Loucy (cell line): ENCODE data around the gene HMX1.

Source experiments
- H2AFZ ChIP-seq: fragments of 200-600 bp; sonication (generic); 2 replicates; pipeline ENCODE4 v1.6.0; 2016; ENCODE audit warnings: antibody characterized with exemption, mild to moderate bottlenecking, low read length, moderate library complexity
- H3F3A ChIP-seq: fragments of 200-600 bp; 2 replicates; pipeline ENCODE4 v1.6.0; 2016; ENCODE audit warnings: antibody characterized with exemption, low read depth, mild to moderate bottlenecking
- H3K27me3 ChIP-seq: fragments of 200-600 bp; sonication (generic); 2 replicates; pipeline ENCODE4 v1.6.1; 2014; ENCODE audit warnings: low read length, mild to moderate bottlenecking; ENCODE audit not compliant: insufficient read depth, poor library complexity, severe bottlenecking
- H3K36me3 ChIP-seq: fragments of 200-600 bp; sonication (generic); 2 replicates; pipeline ENCODE4 v1.6.1; 2016; ENCODE audit warnings: low read length; ENCODE audit not compliant: insufficient read depth
- H3K4me1 ChIP-seq: fragments of 200-600 bp; sonication (generic); 2 replicates; pipeline ENCODE4 v1.5.1; 2014; ENCODE audit warnings: low read length, mild to moderate bottlenecking; ENCODE audit not compliant: insufficient read depth, poor library complexity, severe bottlenecking
- H3K4me2 ChIP-seq: fragments of 200-600 bp; sonication (generic); 2 replicates; pipeline ENCODE4 v1.6.0; 2014; ENCODE audit warnings: antibody characterized with exemption, low read length, low read depth, mild to moderate bottlenecking; ENCODE audit not compliant: poor library complexity, severe bottlenecking
- H3K4me3 ChIP-seq: fragments of 200-600 bp; sonication (generic); 2 replicates; pipeline ENCODE4 v1.5.1; 2014; ENCODE audit warnings: low read length, mild to moderate bottlenecking, mixed read lengths; ENCODE audit not compliant: poor library complexity, severe bottlenecking
- H3K79me2 ChIP-seq: fragments of 200-600 bp; sonication (generic); 2 replicates; pipeline ENCODE4 v1.6.1; 2014; ENCODE audit warnings: low read length; ENCODE audit not compliant: insufficient read depth
- H3K9ac ChIP-seq: fragments of 200-600 bp; sonication (generic); 2 replicates; pipeline ENCODE4 v1.6.0; 2014; ENCODE audit warnings: mild to moderate bottlenecking, low read depth, low read length, moderate library complexity; ENCODE audit not compliant: poor library complexity, severe bottlenecking
- H3K9me2 ChIP-seq: fragments of 200-600 bp; sonication (generic); replicated peaks from 2 replicates; pipeline ENCODE4 v1.6.1; 2016; ENCODE audit warnings: low read depth, low read length, mixed read lengths
- H3K9me3 ChIP-seq: fragments of 200-600 bp; sonication (generic); 2 replicates; pipeline ENCODE4 v1.6.1; 2014; ENCODE audit warnings: mild to moderate bottlenecking, antibody characterized with exemption, low read length, low read depth; ENCODE audit not compliant: insufficient read depth
- H4K20me1 ChIP-seq: fragments of 200-600 bp; sonication (generic); 2 replicates; pipeline ENCODE4 v1.6.0; 2014; ENCODE audit warnings: antibody characterized with exemption, low read length, mild to moderate bottlenecking; ENCODE audit not compliant: insufficient read depth, poor library complexity, severe bottlenecking
- EZH2phosphoT487 ChIP-seq: fragments of 200-600 bp; IDR thresholded peaks from 2 replicates; pipeline ENCODE4 v1.6.1; 2018; ENCODE audit warnings: antibody characterized with exemption, mild to moderate bottlenecking, moderate library complexity, borderline replicate concordance
- TF ChIP-seq, protein P1 (sequence below): fragments of 200-600 bp; sonication (generic); conservative IDR thresholded peaks from 2 replicates; pipeline ENCODE4 v1.5.1; 2014; ENCODE audit warnings: mild to moderate bottlenecking, antibody characterized with exemption, low read length

Gene HMX1

GRCh38 chr4:8820178-8821102 is 51.2 kb downstream of the HMX1 start:
- no peak overlapping the region for H2AFZ ChIP-seq
- H3K79me2 ChIP-seq, result no peaks in the 10 kb centered on the region
- no peaks in the 10 kb centered on the region for H3K27me3 ChIP-seq
- no peak for TF ChIP-seq EZH2phosphoT487
- TF ChIP-seq, protein P1, sequence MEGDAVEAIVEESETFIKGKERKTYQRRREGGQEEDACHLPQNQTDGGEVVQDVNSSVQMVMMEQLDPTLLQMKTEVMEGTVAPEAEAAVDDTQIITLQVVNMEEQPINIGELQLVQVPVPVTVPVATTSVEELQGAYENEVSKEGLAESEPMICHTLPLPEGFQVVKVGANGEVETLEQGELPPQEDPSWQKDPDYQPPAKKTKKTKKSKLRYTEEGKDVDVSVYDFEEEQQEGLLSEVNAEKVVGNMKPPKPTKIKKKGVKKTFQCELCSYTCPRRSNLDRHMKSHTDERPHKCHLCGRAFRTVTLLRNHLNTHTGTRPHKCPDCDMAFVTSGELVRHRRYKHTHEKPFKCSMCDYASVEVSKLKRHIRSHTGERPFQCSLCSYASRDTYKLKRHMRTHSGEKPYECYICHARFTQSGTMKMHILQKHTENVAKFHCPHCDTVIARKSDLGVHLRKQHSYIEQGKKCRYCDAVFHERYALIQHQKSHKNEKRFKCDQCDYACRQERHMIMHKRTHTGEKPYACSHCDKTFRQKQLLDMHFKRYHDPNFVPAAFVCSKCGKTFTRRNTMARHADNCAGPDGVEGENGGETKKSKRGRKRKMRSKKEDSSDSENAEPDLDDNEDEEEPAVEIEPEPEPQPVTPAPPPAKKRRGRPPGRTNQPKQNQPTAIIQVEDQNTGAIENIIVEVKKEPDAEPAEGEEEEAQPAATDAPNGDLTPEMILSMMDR, result no peak
- no peaks in the 10 kb centered on the region for H3F3A ChIP-seq
- H3K4me3 ChIP-seq, result no peak overlapping the region
- no peaks in the 10 kb centered on the region for H3K4me1 ChIP-seq
- H3K9me3 ChIP-seq, result peaks cover 7% of the 10 kb centered on the region; the same call in 1 of the 2 replicates
- no peaks in the 10 kb centered on the region for H3K36me3 ChIP-seq
- H4K20me1 ChIP-seq, result no peaks in the 10 kb centered on the region
- H3K9ac ChIP-seq, result no peak overlapping the region
- no peaks in the 10 kb centered on the region for H3K9me2 ChIP-seq
- no peak overlapping the region for H3K4me2 ChIP-seq

- no peaks in the 10 kb centered on the region for H3K4me1 ChIP-seq
- H3K9me3 ChIP-seq, result peaks cover 7% of the 10 kb centered on the region; the same call in 1 of the 2 replicates
- H3K9ac ChIP-seq, result no peak overlapping the region
- H3K36me3 ChIP-seq, result no peaks in the 10 kb centered on the region
- H2AFZ ChIP-seq, result no peak overlapping the region
- H3K9me2 ChIP-seq, result no peaks in the 10 kb centered on the region
- no peaks in the 10 kb centered on the region for H3K79me2 ChIP-seq
- H3F3A ChIP-seq, result no peaks in the 10 kb centered on the region
- H3K4me3 ChIP-seq, result no peak overlapping the region
- no peaks in the 10 kb centered on the region for H3K27me3 ChIP-seq
- TF ChIP-seq, protein P1, result no peak
- TF ChIP-seq EZH2phosphoT487, result no peak
- H4K20me1 ChIP-seq, result no peaks in the 10 kb centered on the region
- no peak overlapping the region for H3K4me2 ChIP-seq
Measured at GRCh38 chr4:8819473-8820177, 52.0 kb downstream of the HMX1 start.

- Histone ChIP-seq H3K4me2 (no peak overlapping the region), H3K79me2 (no peaks in the 10 kb centered on the region), H3K9me3 (peaks cover 7% of the 10 kb centered on the region; the same call in 1 of the 2 replicates), H3K4me3 (no peak overlapping the region), H3K27me3 (no peaks in the 10 kb centered on the region), H4K20me1 (no peaks in the 10 kb centered on the region), H3K4me1 (no peaks in the 10 kb centered on the region), H3K9ac (no peak overlapping the region), H3K36me3 (no peaks in the 10 kb centered on the region), H3K9me2 (no peaks in the 10 kb centered on the region), H3F3A (no peaks in the 10 kb centered on the region), H2AFZ (no peak overlapping the region)
- TF ChIP-seq, protein P1, result no peak
- no peak for TF ChIP-seq EZH2phosphoT487
Measured at GRCh38 chr4:8819019-8819418, 52.6 kb downstream of the HMX1 start.
